Stomach (tissue), 9 donors: Measurements from ENCODE around the gene PPP4R4. TPM values are rescaled to one million over a fixed set of nuclear protein-coding genes. Genes with fewer than 3 reads are reported as not detected.

Experiments used
- DNase-seq, 2 donors: peaks; one replicate each; pipeline versions ENCODE4 v3.0.0 to v3.0.0-alpha.2; 2013 to 2019
- H3K27ac ChIP-seq, 5 donors: fragments of 200-600 bp in 4 of 5; sonication (generic) in 4 of 5; one replicate each; pipeline ENCODE4 v1.5.1; 2013 to 2019; ENCODE audit warnings: mild to moderate bottlenecking in 1 of 5, moderate library complexity in 1 of 5
- H3K27me3 ChIP-seq, 3 donors: fragments of 200-600 bp; sonication (generic); one replicate each; pipeline ENCODE4 v1.5.1; 2017 to 2019; ENCODE audit warnings: mixed run types in 1 of 3
- H3K36me3 ChIP-seq, 4 donors: fragments of 200-600 bp; sonication (generic); 1 replicate in 3 of 4; 2 replicates in 1 of 4; pipeline ENCODE4 v1.5.1; 2016 to 2019
- H3K4me1 ChIP-seq, 4 donors: fragments of 200-600 bp; sonication (generic); one replicate each; pipeline ENCODE4 v1.5.1; 2016 to 2019
- H3K4me3 ChIP-seq, 4 donors: fragments of 200-600 bp; sonication (generic) in 3 of 4; one replicate each; pipeline ENCODE4 v1.5.1; 2016 to 2019; ENCODE audit warnings: mild to moderate bottlenecking in 1 of 4
- H3K9me3 ChIP-seq, 4 donors: fragments of 200-600 bp; sonication (generic); one replicate each; pipeline ENCODE4 v1.5.1; 2016 to 2019
- CTCF ChIP-seq, 7 experiments: fragments of 450-650 bp in 4 of 7; fragments of 200-600 bp in 3 of 7; sonication (generic) in 3 of 7; IDR thresholded peaks; one replicate each; pipeline ENCODE4 v1.5.1; 2016 to 2019; ENCODE audit warnings: antibody characterized with exemption in 7 of 7, control low read depth in 2 of 7, mild to moderate bottlenecking in 1 of 7
- EP300 ChIP-seq: sonication (generic); formaldehyde crosslinking; IDR thresholded peaks from one replicate; pipeline ENCODE4 v1.6.1; 2017; ENCODE audit warnings: antibody characterized with exemption
- POLR2A ChIP-seq, 4 donors: fragments of 450-650 bp; IDR thresholded peaks; one replicate each; pipeline ENCODE4 v1.6.1; 2016; ENCODE audit warnings: antibody characterized with exemption in 4 of 4, control low read depth in 2 of 4, mild to moderate bottlenecking in 1 of 4, moderate library complexity in 1 of 4
- POLR2AphosphoS5 ChIP-seq, 3 donors: sonication (generic); formaldehyde crosslinking; IDR thresholded peaks; one replicate each; pipeline ENCODE4 v1.6.1; 2016; ENCODE audit warnings: antibody characterized with exemption in 3 of 3
- WGBS, 5 donors: extraction: QIAGEN DNeasy Blood & Tissue Kit in 3 of 5; methylation state at CpG; one replicate each; pipeline versions ENCODE4 v1.1.5 to v1.1.7; 2013 to 2018; 5-methylcytosine and 5-hydroxymethylcytosine counted together
- intact Hi-C: fragments of 100-400 bp; cut with DNase I; formaldehyde crosslinking; loops from one replicate; pipeline ENCODE4 v1.15.1; 2023; ENCODE audit warnings: low total_unique reads
- polyA plus RNA-seq, 3 donors: library from polyadenylated mRNA; stranded (reverse); fragments of 200-250 nt; gene quantifications; one replicate each; pipeline ENCODE4 v1.2.3, GENCODE V29; 2013
- total RNA-seq, 5 donors: library from RNA; depleted of rRNA; stranded (reverse); fragments of >200 nt; gene quantifications; one replicate each; pipeline versions ENCODE4 v1.1.0 to v1.2.3, GENCODE V29; 2014 to 2016
- donor health status: healthy with polysubstance abuse.
- donor health status: Bipolar disorder and iron deficiency.
- donor health status: healthy.

The PPP4R4 gene
- total and polyA plus RNA-seq, 8 donors: under 0.01 to 11.7 (median 0.50) TPM; not detected in 1

GRCh38 chr14:94305620-94306019, 131.5 kb downstream of the PPP4R4 start:
- no peak overlapping the region for H3K4me3 ChIP-seq
- no peaks in the 10 kb centered on the region for H3K36me3 ChIP-seq
- 63 to 77% (median 74%) methylated on average over 2 of the region's 2 CpGs for WGBS, 5 donors
- H3K27me3 ChIP-seq: peaks cover 0 to 6% (median 0%) of the 10 kb centered on the region in 3 donors
- no peak for DNase-seq
- no peak overlapping the region for H3K27ac ChIP-seq
- no peak for TF ChIP-seq POLR2AphosphoS5 (IDR thresholded peaks at IDR 0.05)
- TF ChIP-seq POLR2A (IDR thresholded peaks at IDR 0.05): no peak
- no peak for TF ChIP-seq CTCF (IDR thresholded peaks at IDR 0.05)
- no peak for TF ChIP-seq EP300
- no peaks in the 10 kb centered on the region for H3K4me1 ChIP-seq
- intact Hi-C loops: no loop called here
- H3K9me3 ChIP-seq: peaks cover 0 to 16% (median 13%) of the 10 kb centered on the region in 4 donors

- Histone ChIP-seq H3K9me3 (peaks cover 0 to 16% (median 13%) of the 10 kb centered on the region in 4 donors), H3K4me3 (no peak overlapping the region), H3K27me3 (peaks cover 0 to 6% (median 0%) of the 10 kb centered on the region in 3 donors), H3K4me1 (no peaks in the 10 kb centered on the region), H3K27ac (no peak overlapping the region), H3K36me3 (no peaks in the 10 kb centered on the region)
- intact Hi-C loops: no loop called here
- 70 to 76% (median 71%) methylated on average over 12 of the region's 12 CpGs for WGBS, 5 donors
- no peak for DNase-seq
- no peak for TF ChIP-seq CTCF (IDR thresholded peaks at IDR 0.05)
- no peak for TF ChIP-seq POLR2AphosphoS5 (IDR thresholded peaks at IDR 0.05)
- no peak for TF ChIP-seq POLR2A (IDR thresholded peaks at IDR 0.05)
- no peak for TF ChIP-seq EP300
These were observed 132.2 kb downstream of the PPP4R4 start for GRCh38 chr14:94306047-94306978.

- 16 to 66% (median 49%) methylated on average over 5 of the region's 5 CpGs for WGBS, 5 donors
These were observed 133.4 kb downstream of the PPP4R4 start for GRCh38 chr14:94307410-94307992.

More at GRCh38 chr14:94307410-94307992, 133.4 kb downstream of the PPP4R4 start:
- DNase-seq: no peak
- no peak overlapping the region for H3K27ac ChIP-seq
- no peaks in the 10 kb centered on the region for H3K36me3 ChIP-seq
- H3K4me1 ChIP-seq: no peaks in the 10 kb centered on the region
- H3K9me3 ChIP-seq: peaks cover 0 to 16% (median 13%) of the 10 kb centered on the region in 4 donors
- intact Hi-C loops: no loop called here
- peaks cover 0 to 6% (median 0%) of the 10 kb centered on the region in 3 donors for H3K27me3 ChIP-seq
- TF ChIP-seq CTCF (IDR thresholded peaks at IDR 0.05) (no peak), EP300 (no peak), POLR2AphosphoS5 (IDR thresholded peaks at IDR 0.05) (no peak), POLR2A (IDR thresholded peaks at IDR 0.05) (no peak)
- no peak overlapping the region for H3K4me3 ChIP-seq
